Neuron (in vitro differentiated cells): ENCODE data around the gene CRYZL1.

Experiments used
- H2AFZ ChIP-seq: one replicate; pipeline ENCODE4 v1.6.1; 2013; ENCODE audit warnings: low read depth, mild to moderate bottlenecking, inconsistent platforms, low read length, moderate library complexity
- H3K27me3 ChIP-seq: one replicate; pipeline ENCODE4 v1.6.1; 2013; ENCODE audit warnings: low read length; ENCODE audit not compliant: insufficient read depth
- H3K36me3 ChIP-seq: one replicate; pipeline ENCODE4 v1.6.1; 2013; ENCODE audit warnings: low read length; ENCODE audit not compliant: insufficient read depth
- H3K4me1 ChIP-seq: one replicate; pipeline ENCODE4 v1.6.1; 2013; ENCODE audit warnings: low read length; ENCODE audit not compliant: insufficient read depth
- H3K4me3 ChIP-seq: 2 replicates; pipeline ENCODE4 v1.5.1; 2013; ENCODE audit warnings: mild to moderate bottlenecking, low read length, moderate library complexity
- H3K9me3 ChIP-seq: one replicate; pipeline ENCODE4 v1.6.1; 2013; ENCODE audit warnings: low read length

CRYZL1 gene

DNA sequence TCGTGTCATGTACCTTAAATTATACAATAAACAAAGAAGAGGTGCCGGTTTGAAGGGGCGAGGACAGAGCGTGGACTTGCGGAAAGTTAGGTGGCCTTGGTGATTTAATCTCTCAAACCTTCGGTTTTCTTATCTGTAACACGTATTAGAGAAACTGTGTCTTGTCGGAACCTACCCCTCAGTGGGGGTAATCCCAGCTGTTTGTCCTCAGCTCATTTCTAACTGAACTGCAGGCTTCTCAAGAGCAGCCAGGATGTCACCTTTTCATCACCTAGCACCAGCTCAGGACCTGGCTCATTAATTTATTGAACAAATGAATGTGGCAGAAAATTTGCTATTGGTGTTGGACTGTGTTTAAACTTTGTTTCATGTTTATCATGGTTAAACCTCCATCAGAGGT, 31.9 kb upstream of the CRYZL1 start:
- H3K4me3 ChIP-seq: no peak overlapping the region
- H2AFZ ChIP-seq: no peak overlapping the region
- no peaks in the 10 kb centered on the region for H3K36me3 ChIP-seq
- H3K27me3 ChIP-seq: no peaks in the 10 kb centered on the region
- H3K9me3 ChIP-seq: no peaks in the 10 kb centered on the region
- H3K4me1 ChIP-seq: peaks cover 3% of the 10 kb centered on the region

- H2AFZ ChIP-seq: no peak overlapping the region
- no peak overlapping the region for H3K4me3 ChIP-seq
- H3K27me3 ChIP-seq: no peaks in the 10 kb centered on the region
Measured at GRCh38 chr21:33670076-33670978, 28.8 kb upstream of the CRYZL1 start.

DNA sequence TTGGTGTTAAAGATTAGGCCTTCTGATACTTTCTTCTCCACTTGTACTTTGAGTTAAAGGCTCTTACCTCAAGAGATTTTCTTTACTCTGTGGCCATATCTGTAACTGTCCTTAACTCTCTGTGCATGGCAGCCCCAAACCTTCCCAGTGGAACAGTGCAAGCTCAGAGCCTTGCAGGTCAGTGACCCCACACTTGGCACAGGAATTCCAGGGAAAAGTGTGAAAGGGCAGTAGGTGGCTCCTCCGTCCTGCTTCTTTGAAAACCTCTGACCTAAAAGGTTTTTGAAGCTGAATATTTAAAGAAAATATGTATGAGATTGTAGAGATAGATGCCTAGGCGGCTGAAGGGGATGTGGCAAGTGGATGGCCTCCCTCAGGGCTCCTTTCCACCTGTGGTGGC, 27.1 kb upstream of the CRYZL1 start:
- H3K27me3 ChIP-seq: no peaks in the 10 kb centered on the region
- H3K9me3 ChIP-seq: peaks cover 2% of the 10 kb centered on the region
- no peak overlapping the region for H3K4me3 ChIP-seq
- H3K4me1 ChIP-seq: no peaks in the 10 kb centered on the region
- no peaks in the 10 kb centered on the region for H3K36me3 ChIP-seq
- no peak overlapping the region for H2AFZ ChIP-seq

More at GRCh38 chr21:33670076-33670978, 28.8 kb upstream of the CRYZL1 start:
- peaks cover 3% of the 10 kb centered on the region for H3K4me1 ChIP-seq
- H3K36me3 ChIP-seq: no peaks in the 10 kb centered on the region
- no peaks in the 10 kb centered on the region for H3K9me3 ChIP-seq

DNA sequence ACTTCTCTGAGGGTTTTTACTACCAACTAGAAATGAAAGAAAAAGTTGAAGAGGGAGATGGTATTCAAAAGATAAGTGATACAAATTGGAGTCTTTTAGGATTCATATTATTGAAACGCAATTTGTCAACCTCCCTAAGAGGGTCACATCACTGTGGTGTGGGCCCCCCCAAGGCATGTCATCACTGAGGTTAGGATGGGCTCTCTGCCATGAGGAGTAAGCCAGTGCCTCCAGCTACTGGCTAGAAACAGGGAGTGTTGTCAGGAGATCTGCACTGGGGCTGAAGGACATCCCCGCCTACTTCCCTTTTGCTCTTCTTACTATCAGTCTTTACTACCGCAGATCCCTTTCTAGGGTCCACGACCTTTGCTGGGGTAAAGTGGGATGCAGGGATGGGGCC, 26.6 kb upstream of the CRYZL1 start:
- no peak overlapping the region for H2AFZ ChIP-seq
- peaks cover 2% of the 10 kb centered on the region for H3K9me3 ChIP-seq
- H3K4me3 ChIP-seq: no peak overlapping the region
- H3K4me1 ChIP-seq: no peaks in the 10 kb centered on the region
- no peaks in the 10 kb centered on the region for H3K36me3 ChIP-seq
- H3K27me3 ChIP-seq: no peaks in the 10 kb centered on the region

DNA sequence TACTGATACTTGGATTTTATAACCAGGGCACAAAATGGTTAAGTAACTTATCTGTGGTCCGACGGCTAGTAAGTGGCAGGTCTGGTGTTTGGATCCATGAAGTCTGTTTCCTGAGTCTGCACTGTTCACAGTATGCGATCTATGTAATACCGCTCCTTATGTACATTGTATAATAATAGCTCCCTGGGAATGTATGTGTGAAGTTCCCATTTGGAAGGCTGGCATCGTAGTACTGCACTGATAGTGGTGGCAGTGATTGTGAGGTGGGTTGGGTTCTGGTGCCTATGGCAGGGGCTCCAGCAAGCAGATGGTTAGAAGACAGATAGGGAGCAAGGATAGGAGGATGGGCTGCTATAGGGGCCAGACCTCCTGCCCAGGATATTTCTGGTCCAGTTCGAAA, 26.1 kb upstream of the CRYZL1 start:
- Histone ChIP-seq H3K36me3 (no peaks in the 10 kb centered on the region), H2AFZ (no peak overlapping the region), H3K4me1 (no peaks in the 10 kb centered on the region), H3K4me3 (no peak overlapping the region), H3K9me3 (peaks cover 2% of the 10 kb centered on the region), H3K27me3 (no peaks in the 10 kb centered on the region)

GRCh38 chr21:33666153-33666552, 24.6 kb upstream of the CRYZL1 start:
- Histone ChIP-seq H3K27me3 (no peaks in the 10 kb centered on the region), H3K4me3 (no peak overlapping the region)

DNA sequence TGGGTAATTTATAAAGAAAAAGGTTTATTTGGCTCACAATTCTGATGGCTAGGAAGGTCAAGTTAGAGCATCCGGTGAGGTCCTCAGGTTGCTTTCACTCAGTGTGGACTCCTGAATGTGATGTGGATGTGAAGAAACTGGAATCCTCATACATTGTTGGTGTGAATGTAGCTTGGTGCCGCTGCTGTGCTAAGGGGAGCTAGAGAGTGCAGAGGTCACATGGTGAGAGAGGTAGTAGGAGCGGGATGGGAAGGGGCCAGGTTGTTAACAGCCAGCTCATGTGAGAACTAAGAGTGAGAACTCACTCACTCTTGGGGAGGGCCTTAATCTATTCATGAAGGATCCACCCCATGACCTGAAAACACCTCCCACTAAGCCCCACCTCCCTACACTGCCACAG, 22.6 kb upstream of the CRYZL1 start:
- H3K9me3 ChIP-seq: peaks cover 8% of the 10 kb centered on the region
- no peak overlapping the region for H2AFZ ChIP-seq
- H3K4me1 ChIP-seq: no peaks in the 10 kb centered on the region
- no peak overlapping the region for H3K4me3 ChIP-seq
- H3K36me3 ChIP-seq: no peaks in the 10 kb centered on the region
- no peaks in the 10 kb centered on the region for H3K27me3 ChIP-seq

More at GRCh38 chr21:33666153-33666552, 24.6 kb upstream of the CRYZL1 start:
- no peak overlapping the region for H2AFZ ChIP-seq
- no peaks in the 10 kb centered on the region for H3K4me1 ChIP-seq
- peaks cover 8% of the 10 kb centered on the region for H3K9me3 ChIP-seq
- no peaks in the 10 kb centered on the region for H3K36me3 ChIP-seq

DNA sequence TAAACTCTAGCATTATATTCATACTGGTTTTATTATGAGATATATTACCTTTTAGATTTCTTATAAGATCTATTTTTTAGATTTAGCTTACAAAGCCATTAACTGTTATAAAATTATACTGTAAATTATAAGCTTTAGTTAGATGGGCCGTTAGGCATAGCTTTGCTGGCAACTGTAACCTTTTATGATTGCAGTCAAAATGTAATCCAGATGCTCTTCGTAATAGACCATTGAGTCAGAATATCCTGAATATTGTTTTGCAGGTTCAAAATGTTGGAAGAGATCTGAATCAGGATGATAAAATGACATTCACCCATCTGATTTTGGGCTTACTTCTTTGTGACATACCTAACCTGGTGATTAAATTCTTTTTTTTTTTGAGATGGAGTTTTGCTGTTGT, 21.7 kb upstream of the CRYZL1 start:
- Histone ChIP-seq H3K4me3 (no peak overlapping the region), H2AFZ (no peak overlapping the region), H3K9me3 (peaks cover 8% of the 10 kb centered on the region), H3K36me3 (no peaks in the 10 kb centered on the region), H3K27me3 (no peaks in the 10 kb centered on the region), H3K4me1 (no peaks in the 10 kb centered on the region)

- Histone ChIP-seq H3K27me3 (no peaks in the 10 kb centered on the region), H3K4me3 (no peak overlapping the region), H3K36me3 (no peaks in the 10 kb centered on the region), H3K9me3 (peaks cover 8% of the 10 kb centered on the region), H2AFZ (no peak overlapping the region), H3K4me1 (no peaks in the 10 kb centered on the region)
Measured at GRCh38 chr21:33662046-33662445, 20.5 kb upstream of the CRYZL1 start.

GRCh38 chr21:33661146-33661545, 19.6 kb upstream of the CRYZL1 start:
- Histone ChIP-seq H3K9me3 (peaks cover 8% of the 10 kb centered on the region), H2AFZ (no peak overlapping the region), H3K4me3 (no peak overlapping the region), H3K36me3 (no peaks in the 10 kb centered on the region), H3K27me3 (no peaks in the 10 kb centered on the region), H3K4me1 (no peaks in the 10 kb centered on the region)

DNA sequence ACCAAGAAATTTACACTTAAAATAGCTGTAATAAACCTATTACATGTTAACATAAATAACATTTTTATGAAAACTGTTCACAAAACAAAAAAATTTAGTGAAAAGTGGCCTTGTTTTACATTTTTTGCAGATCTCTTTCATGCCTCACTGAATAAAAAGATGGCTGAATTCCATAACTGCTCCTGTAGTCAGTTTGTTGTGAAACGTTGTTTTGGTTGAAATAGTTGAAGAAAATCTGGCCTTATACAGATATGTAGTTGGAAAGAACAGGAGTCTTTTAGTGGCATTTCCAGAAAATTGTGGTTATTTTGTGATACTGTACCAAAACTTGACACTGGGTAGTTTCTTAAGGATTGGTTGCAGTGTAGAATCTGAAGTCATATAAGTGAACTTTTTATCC, 18.9 kb upstream of the CRYZL1 start:
- Histone ChIP-seq H2AFZ (no peak overlapping the region), H3K36me3 (no peaks in the 10 kb centered on the region), H3K4me3 (no peak overlapping the region), H3K4me1 (no peaks in the 10 kb centered on the region), H3K27me3 (no peaks in the 10 kb centered on the region), H3K9me3 (peaks cover 8% of the 10 kb centered on the region)

DNA sequence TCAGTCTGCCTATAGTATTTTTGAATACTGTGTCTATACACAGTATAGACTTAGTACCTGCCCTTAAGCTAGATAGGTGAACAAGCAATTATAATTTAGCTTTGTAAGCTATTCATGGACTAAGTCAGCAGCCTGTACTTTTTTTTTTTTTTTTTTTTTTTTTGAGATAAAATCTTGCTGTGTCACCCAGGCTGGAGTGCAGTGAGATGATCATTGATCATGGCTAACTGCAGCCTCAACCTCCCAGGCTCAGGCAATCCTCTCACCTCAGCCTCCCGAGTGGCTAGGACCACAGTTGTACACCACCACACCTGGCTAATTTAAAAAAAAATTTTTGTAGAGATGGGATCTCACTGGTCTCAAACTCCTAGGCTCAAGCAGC, 18.0 kb upstream of the CRYZL1 start:
- Histone ChIP-seq H3K36me3 (no peaks in the 10 kb centered on the region), H2AFZ (no peak overlapping the region), H3K4me3 (no peak overlapping the region), H3K9me3 (peaks cover 8% of the 10 kb centered on the region), H3K4me1 (no peaks in the 10 kb centered on the region), H3K27me3 (no peaks in the 10 kb centered on the region)

- Histone ChIP-seq H3K4me3 (no peak overlapping the region), H2AFZ (no peak overlapping the region), H3K27me3 (no peaks in the 10 kb centered on the region), H3K4me1 (no peaks in the 10 kb centered on the region), H3K36me3 (no peaks in the 10 kb centered on the region), H3K9me3 (peaks cover 6% of the 10 kb centered on the region)
Measured at GRCh38 chr21:33658919-33659567, 17.5 kb upstream of the CRYZL1 start.
